GM19438 (cell line): ENCODE results near the gene CCL19.

ENCODE experiments used
- ATAC-seq: cut with Tn5 transposase; IDR thresholded peaks from one replicate; pipeline ENCODE4 v1.9.1; 2021; ENCODE audit warnings: low read depth; ENCODE audit not compliant: unreplicated experiment

Gene CCL19

DNA sequence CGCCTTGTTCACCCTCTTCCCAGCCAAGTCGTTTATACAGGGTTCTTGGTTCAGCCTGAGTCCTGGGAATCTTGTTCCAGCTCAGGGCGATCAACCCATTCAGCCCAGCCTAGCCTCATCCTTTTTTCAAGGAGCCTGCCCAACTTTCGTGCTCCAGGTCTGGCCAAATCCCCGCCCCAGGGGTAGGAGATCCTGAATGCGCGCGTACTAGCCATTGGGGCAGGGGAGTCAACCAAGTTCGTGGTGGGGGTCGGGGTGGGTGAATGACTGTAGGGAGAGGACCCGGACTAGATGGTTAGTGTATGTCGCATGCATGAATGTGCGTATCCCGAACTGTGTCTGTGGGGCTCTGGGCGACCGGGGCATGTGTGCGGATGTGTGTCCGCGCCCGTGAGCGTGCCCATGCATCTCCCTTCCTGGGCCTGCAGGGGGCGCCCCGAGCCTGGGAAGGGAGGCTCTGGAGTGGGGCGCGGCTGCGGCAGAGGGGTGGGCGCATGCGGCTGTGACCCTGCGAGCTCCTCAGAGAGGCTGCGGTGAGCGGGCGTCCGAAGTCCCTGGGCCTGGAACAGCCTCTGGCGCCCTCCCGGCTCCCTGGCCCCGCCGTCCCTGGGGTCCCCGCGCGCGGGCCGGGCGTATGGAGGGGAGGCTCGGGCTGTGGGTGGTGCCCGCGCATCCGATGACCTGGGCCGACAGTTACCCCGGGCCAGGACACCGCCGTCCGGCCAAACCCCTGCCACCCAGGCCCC lies 10.1 kb upstream of the CCL19 start:
- no peak for ATAC-seq

GRCh38 chr9:34694811-34695210 lies 3.7 kb upstream of the CCL19 start:
- no peak for ATAC-seq

DNA sequence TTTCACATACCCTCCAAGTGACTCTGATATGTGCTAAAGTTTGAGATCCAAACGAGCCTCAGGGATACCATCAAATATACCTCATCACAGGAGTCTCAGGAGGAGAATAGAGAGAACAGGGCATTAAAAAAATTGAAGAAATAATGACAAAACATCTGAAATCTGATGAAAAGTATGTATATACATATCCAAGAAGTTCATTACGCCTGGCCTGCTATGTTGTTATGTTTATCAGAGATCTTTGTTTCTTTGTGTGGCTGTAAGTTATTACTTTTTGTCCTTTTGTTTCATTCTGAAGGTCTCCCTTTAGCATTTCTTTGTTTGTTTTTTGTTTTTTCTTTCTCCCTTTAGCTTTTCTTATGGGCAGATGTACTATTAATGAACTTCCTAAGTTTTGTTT lies 2.5 kb upstream of the CCL19 start:
- no peak for ATAC-seq

GRCh38 chr9:34691936-34692315 lies 850 bp upstream of the CCL19 start:
- no peak for ATAC-seq

- ATAC-seq, result no peak
Observed at GRCh38 chr9:34689512-34689911, 1.6 kb downstream of the CCL19 start.

- ATAC-seq, result no peak
Observed at GRCh38 chr9:34689116-34689470, 2.0 kb downstream of the CCL19 start.

- ATAC-seq, result no peak
Observed at GRCh38 chr9:34688329-34689115, 2.6 kb downstream of the CCL19 start.

DNA sequence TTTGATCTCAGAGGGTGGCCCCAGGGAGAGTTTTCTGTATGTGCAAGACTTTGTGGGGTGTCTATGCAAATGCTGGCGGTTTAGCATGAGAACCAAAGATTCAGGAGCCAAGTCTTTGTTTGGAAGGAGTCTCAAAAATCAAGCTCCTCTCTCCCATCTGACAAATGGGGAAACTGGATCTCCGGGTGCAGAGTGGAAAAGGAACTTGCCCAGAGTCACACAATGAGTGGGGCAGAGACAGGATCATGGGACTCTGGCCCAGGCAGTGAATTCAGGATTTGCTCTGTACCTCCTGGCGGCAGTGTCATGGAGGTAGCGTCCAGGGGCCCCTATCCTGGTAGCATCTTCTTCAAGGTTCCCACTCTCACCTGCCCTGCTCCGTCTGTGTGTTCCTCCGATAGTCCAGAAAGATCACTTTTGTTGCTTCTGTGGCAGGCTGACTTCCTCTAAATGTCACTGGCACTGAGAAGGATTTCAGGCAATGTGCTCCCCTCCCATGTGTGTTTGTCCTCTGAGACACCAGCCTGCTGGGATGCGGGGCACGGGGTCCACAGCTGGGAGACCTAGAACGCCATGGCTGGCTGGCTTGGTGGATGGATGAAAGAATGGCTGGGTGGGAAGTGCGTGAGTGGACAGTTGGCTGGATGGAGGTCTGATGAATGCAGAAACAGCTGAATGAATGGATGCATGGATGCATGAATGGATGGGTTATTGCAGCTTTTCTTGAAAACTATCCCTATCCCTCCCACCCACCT lies 3.6 kb downstream of the CCL19 start:
- no peak for ATAC-seq

GRCh38 chr9:34686732-34687131 lies 4.3 kb downstream of the CCL19 start:
- no peak for ATAC-seq

DNA sequence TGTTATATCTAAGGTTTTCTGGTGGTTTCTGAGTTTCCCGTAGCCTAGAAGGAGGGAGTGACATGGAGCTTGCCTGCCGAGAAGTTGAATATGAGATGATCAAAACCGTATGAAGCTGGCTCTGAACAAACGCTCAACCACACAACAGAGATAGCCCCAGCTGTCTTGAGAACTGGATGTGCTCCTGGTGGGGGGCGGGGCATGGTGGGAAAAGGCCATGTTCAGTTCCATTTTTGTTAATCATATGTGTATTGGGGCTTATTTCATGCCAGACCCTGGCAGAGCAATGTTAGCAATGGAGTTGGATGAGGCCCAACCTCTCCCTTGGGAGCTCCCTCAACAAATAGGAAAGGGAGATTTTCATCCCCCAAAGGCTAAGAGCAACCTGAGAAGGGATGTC lies 4.8 kb downstream of the CCL19 start:
- no peak for ATAC-seq

DNA sequence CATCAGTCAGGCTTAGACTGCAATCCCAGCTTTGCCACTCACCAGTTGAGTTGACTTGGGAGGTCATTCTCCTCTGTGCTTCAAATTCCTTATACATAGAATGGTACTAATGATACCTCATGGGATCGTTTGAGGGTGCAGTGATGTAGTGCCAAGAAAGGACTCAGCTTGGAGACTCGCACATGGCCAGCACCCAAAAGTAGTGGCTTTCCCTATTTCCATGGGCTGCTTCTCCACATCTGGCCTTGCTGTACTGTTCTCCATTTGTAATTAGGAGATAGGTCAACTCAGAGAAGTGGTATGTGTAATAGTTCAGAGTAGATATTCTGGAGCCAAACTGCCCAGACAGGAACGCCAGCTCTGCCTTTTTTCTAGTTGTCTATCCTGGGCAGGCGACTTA lies 5.5 kb downstream of the CCL19 start:
- no peak for ATAC-seq

DNA sequence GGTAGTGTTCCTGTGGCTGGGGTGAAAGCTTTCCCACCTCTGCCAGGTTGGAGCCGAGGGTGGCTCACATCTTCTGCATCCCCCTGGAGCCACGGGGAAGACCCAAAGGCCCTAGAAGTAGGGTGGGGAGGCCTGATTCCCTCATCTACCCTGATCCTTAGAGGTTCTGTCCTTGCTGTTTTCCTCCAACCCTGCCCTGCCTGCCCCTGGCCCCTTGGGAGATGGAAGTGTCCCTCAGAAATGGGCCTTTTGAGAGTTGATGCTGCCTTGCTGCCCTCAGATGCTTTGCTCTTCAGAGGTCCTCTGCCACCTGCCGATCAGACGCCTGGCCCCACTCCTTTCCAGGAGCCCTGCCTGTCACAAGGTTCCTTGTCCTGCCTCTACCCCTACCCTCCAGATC lies 6.3 kb downstream of the CCL19 start:
- ATAC-seq, result no peak

DNA sequence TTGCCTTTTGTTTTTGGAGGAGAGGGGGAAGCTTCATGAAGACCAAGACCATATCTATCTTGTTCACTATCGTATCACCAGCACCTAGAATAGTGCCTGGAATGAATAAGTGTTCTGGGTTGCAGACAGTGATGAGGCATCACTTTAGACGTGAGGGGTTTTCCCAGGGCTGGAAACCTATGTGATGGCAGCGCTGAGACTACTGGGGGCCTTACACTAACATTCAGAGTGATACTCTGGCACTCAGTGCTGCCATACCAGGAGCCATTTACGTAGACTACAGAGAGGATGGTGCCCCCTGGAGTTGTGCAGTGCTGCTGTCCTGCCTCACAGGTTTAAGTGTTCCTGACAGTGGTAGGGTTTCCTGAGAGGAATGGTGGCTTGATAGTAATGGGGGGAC lies 6.9 kb downstream of the CCL19 start:
- no peak for ATAC-seq

- no peak for ATAC-seq
Observed at GRCh38 chr9:34675869-34676268, 15.2 kb downstream of the CCL19 start.

GRCh38 chr9:34675048-34675714 lies 15.9 kb downstream of the CCL19 start:
- no peak for ATAC-seq

DNA sequence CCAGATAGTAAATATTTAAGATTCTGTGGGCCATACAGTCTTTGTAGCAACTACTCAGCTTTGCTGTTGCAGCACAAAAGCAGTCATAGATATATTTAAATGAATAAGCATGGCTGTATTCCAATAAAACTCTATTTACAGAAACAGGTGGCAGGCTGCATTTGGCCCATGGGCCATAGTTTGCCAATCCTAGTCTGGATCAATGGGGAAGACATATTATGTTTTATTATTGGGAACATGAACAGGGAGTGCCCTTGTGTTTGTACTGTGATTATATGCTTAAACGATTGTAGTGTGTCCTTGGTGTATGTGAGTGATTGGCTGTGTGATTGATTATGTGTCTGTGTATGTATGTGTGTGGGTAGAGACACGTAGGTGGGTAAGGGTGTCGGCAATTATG lies 16.6 kb downstream of the CCL19 start:
- ATAC-seq, result no peak

- no peak for ATAC-seq
Observed at GRCh38 chr9:34671307-34671706, 19.8 kb downstream of the CCL19 start.

GRCh38 chr9:34669809-34670562 lies 21.1 kb downstream of the CCL19 start:
- ATAC-seq, result no peak

DNA sequence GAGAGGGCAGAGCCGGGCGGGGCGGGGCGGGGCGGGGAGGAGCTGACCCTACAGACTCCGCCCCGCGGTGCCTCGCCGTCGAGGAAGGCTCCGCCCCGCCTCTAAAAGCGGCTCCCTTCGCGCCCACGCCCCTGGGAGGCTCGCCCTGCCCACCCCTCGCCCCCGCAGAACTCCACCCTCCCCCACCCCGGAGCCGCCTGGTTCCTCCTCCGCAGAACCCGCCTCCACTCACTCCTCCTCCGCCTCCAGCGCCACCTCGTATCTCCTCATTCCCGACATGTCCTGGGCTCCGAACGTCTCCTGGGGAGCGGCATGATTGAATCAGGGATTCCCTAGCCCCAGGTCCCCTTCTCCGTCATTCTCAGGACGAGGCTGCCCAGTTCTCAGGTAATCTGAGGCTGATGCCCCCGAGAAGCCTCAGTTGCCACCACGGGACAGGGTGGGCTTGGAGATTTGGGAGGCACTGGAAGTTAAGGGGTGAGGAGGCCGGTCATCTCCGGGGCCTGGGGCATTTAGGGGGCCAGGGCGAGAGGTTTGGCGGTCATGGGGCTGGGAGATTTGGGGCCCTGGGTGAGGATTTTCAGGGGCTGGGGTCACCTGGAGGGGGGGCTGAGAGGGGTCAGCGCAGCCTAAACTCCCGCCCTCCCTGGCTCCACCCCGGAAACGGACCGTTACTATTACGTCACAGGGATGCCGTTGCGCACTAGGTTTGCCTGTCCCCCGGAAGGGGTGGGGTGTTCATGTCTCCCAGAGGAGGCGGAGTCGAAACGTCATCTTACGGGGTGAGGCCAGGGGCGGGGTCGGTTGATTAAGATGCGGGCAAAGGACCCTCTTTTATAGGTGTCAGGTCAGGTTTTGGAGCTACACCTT lies 25.5 kb downstream of the CCL19 start:
- peak; percentile 73 for ATAC-seq

DNA sequence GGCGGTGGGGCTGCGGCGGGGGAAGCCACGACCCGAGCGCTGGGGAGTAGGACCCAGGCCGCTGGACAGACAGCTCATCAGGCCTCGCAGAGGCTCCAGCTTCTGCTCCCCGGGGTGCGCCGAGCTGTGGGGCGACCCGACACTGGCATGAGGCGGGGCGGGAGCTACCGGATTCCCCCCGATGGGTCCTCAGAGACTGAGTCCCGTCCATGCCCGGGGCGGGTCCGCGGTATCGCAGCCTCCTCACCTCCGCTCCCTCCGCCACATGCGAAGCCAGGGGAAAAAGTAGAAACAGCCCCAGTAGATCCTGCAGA lies 26.1 kb downstream of the CCL19 start:
- ATAC-seq, result peak; percentile 29
